ENCODE measurements around the gene ENOSF1.

Gene ENOSF1

DNA sequence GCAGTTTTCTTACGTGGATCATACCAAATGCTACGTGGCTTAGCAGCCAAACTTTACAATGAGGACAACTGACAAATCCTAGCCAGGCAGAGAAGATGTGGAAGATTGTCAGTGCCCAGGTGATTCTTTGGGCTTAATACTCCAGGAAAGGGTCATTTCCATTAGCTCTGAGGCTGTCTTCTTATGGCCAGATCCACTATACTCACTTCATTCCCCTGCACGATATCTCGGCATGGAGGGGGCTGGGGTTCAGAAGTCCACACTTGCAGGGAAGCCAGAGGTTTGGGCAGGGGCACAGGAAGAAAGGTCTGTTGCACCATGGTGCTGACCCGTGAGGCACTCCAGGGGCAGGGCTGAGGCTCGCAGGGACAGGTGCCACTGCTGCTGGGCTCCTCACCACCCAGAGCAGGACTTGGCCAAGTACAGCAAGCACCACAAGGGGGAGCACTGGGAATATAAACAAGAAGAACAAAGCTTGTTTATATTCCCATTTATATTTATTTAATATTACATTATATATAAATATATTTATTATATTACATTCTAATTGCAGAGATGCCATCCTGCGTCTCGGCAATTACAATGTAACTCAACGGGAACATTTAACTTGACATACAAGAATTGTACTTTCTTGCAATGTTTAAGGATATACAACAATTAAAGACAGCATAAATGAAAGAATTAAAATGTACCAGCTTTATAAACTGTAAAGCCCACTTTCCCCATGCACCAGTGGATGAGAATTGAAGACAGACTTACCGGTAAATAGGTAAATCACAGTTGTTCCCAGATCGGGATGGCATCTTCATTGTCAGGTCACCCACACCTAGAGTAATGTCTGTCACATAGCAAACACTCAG is 88.4 kb downstream of the ENOSF1 start:
- DNase-seq (ENCODE audit: extremely low read depth, low read depth): peak; percentile 36
- TF ChIP-seq, protein P1, sequence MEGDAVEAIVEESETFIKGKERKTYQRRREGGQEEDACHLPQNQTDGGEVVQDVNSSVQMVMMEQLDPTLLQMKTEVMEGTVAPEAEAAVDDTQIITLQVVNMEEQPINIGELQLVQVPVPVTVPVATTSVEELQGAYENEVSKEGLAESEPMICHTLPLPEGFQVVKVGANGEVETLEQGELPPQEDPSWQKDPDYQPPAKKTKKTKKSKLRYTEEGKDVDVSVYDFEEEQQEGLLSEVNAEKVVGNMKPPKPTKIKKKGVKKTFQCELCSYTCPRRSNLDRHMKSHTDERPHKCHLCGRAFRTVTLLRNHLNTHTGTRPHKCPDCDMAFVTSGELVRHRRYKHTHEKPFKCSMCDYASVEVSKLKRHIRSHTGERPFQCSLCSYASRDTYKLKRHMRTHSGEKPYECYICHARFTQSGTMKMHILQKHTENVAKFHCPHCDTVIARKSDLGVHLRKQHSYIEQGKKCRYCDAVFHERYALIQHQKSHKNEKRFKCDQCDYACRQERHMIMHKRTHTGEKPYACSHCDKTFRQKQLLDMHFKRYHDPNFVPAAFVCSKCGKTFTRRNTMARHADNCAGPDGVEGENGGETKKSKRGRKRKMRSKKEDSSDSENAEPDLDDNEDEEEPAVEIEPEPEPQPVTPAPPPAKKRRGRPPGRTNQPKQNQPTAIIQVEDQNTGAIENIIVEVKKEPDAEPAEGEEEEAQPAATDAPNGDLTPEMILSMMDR (IDR thresholded peaks at IDR 0.05; ENCODE audit: low read depth, low read length): peak; percentile 82

DNA sequence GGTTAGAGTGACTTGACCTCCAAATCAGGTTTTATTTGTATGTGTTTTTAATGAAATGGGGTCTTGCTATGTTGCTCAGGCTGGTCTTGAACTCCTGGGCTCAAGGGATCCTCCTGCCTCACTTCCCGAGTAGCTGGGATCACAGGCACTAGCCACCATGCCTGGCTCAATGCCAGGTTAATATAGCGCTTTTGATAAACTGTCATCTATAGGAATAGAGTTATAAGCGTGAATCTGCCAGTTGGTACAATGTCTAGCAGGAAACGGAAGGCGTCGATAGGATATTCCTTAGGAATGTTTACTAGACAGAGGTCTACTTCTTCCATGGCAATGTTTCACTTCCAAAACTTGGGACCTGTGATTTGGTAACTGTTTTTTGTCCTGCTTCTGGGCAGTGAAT is 90.1 kb downstream of the ENOSF1 start:
- DNase-seq (ENCODE audit: extremely low read depth, low read depth): no peak
- TF ChIP-seq, protein P1 (IDR thresholded peaks at IDR 0.05; ENCODE audit: low read depth, low read length): no peak

DNA sequence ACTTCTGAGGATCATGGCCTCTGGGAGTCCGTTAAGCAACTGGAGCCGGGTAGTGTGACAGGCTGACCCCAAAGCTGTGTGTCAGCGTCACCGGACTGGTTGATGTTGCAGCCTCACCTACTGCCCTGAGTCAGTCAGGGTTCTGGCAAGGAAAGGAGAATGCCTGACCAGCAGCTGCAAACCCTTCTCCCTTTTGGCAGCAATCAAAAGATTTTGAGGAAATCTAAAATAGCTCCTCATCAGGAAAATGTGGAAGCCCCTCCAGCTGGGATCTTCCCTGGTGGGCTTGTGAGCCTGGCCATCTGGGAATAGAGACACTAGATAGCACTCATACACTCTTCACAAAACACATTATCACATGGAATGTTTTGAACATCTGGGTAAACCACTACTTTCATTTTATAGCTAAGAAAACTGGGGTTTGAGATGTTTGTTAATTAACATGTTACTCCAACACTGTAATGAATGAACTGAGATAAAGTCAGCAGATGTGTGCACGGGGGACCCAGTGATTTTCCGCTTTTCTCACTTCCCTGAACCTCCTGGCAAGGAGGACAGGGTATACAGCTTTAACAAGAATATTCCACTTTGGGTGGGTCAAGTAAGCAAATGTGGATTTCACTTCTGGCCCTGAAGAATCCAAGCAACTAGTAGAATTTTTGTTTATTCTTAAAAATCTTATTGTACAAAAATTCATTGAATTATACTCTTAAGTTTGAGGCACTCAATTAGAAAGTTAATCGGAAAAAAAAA is 91.0 kb downstream of the ENOSF1 start:
- DNase-seq (ENCODE audit: extremely low read depth, low read depth): no peak
- TF ChIP-seq, protein P1 (IDR thresholded peaks at IDR 0.05; ENCODE audit: low read depth, low read length): no peak
